Measurements from ENCODE around the gene EDAR. TPM values are rescaled to one million over a fixed set of nuclear protein-coding genes. Genes with fewer than 3 reads are reported as not detected.

EDAR gene
- polyA plus RNA-seq, 3 donors: not detected

- Histone ChIP-seq H3K4me1 (ENCODE audit: control insufficient read depth in 1 of 2, insufficient read depth in 2 of 2, low read length in 2 of 2) (no peaks in the 10 kb centered on the region), H2AFZ (ENCODE audit: insufficient read depth, low read depth, low read length, poor library complexity, severe bottlenecking) (no peak overlapping the region), H3K9me3 (replicated peaks in 1 of 2; ENCODE audit: control insufficient read depth in 1 of 2, insufficient read depth in 1 of 2, low read length in 2 of 2) (no peaks in the 10 kb centered on the region), H3K4me2 (replicated peaks; ENCODE audit: extremely low read depth, low read length, poor library complexity, severe bottlenecking) (no peak overlapping the region), H4K20me1 (ENCODE audit: insufficient read depth, low read length) (no peaks in the 10 kb centered on the region), H3K79me2 (ENCODE audit: insufficient read depth, low read length) (no peaks in the 10 kb centered on the region), H3K9ac (ENCODE audit: insufficient read depth, low read length, poor library complexity, severe bottlenecking) (no peak overlapping the region), H3K27me3 (ENCODE audit: control insufficient read depth in 2 of 2, insufficient read depth in 2 of 2, low read length in 2 of 2) (no peaks in the 10 kb centered on the region), H3K36me3 (replicated peaks in 1 of 2; ENCODE audit: control insufficient read depth in 1 of 2, insufficient read depth in 2 of 2, low read length in 2 of 2) (no peaks in the 10 kb centered on the region), H3K27ac (ENCODE audit: low read depth in 1 of 2, low read length in 2 of 2) (no peak overlapping the region), H3K4me3 (replicated peaks in 1 of 3; ENCODE audit: low read depth in 2 of 3, low read length in 3 of 3) (no peak overlapping the region)
- peaks cover 0 to 2% (median 0%) of the 10 kb centered on the region in 7 donors for H3K9me3 Mint-ChIP-seq
- H3K36me3 Mint-ChIP-seq: no peaks in the 10 kb centered on the region
- TF ChIP-seq CTCF (IDR thresholded peaks at IDR 0.05): no peak
- WGBS (ENCODE audit: insufficient coverage): 97% methylated on average over 9 of the region's 12 CpGs
- H3K27ac Mint-ChIP-seq: no peak overlapping the region
- H3K4me1 Mint-ChIP-seq: no peaks in the 10 kb centered on the region
- H3K4me3 Mint-ChIP-seq: no peak overlapping the region
- H3K27me3 Mint-ChIP-seq (ENCODE audit: low read depth in 3 of 3): peaks cover 0 to 5% (median 3%) of the 10 kb centered on the region in 3 donors
- DNase-seq: no peak
- intact Hi-C loops (cut with micrococcal nuclease): loop anchor here in 1 of 2 donors (10.0 kb wide), 1 partner anchor 582 kb away; no protein-coding TSS in a partner anchor
Measured at GRCh38 chr2:108923019-108923700, 65.9 kb downstream of the EDAR start.

GRCh38 chr2:108922141-108922915, 66.7 kb downstream of the EDAR start:
- Histone ChIP-seq H2AFZ (ENCODE audit: insufficient read depth, low read depth, low read length, poor library complexity, severe bottlenecking) (no peak overlapping the region), H3K4me1 (ENCODE audit: control insufficient read depth in 1 of 2, insufficient read depth in 2 of 2, low read length in 2 of 2) (no peaks in the 10 kb centered on the region), H3K4me2 (replicated peaks; ENCODE audit: extremely low read depth, low read length, poor library complexity, severe bottlenecking) (no peak overlapping the region), H3K27ac (ENCODE audit: low read depth in 1 of 2, low read length in 2 of 2) (no peak overlapping the region), H3K4me3 (replicated peaks in 1 of 3; ENCODE audit: low read depth in 2 of 3, low read length in 3 of 3) (no peak overlapping the region), H3K79me2 (ENCODE audit: insufficient read depth, low read length) (no peaks in the 10 kb centered on the region), H3K36me3 (replicated peaks in 1 of 2; ENCODE audit: control insufficient read depth in 1 of 2, insufficient read depth in 2 of 2, low read length in 2 of 2) (no peaks in the 10 kb centered on the region), H3K27me3 (ENCODE audit: control insufficient read depth in 2 of 2, insufficient read depth in 2 of 2, low read length in 2 of 2) (no peaks in the 10 kb centered on the region), H3K9ac (ENCODE audit: insufficient read depth, low read length, poor library complexity, severe bottlenecking) (no peak overlapping the region), H4K20me1 (ENCODE audit: insufficient read depth, low read length) (no peaks in the 10 kb centered on the region), H3K9me3 (replicated peaks in 1 of 2; ENCODE audit: control insufficient read depth in 1 of 2, insufficient read depth in 1 of 2, low read length in 2 of 2) (no peaks in the 10 kb centered on the region)
- Mint-ChIP-seq H3K4me3 (no peak overlapping the region), H3K27me3 (ENCODE audit: low read depth in 3 of 3) (peaks cover 0 to 5% (median 3%) of the 10 kb centered on the region in 3 donors), H3K27ac (no peak overlapping the region), H3K9me3 (peaks cover 0 to 2% (median 0%) of the 10 kb centered on the region in 7 donors), H3K36me3 (no peaks in the 10 kb centered on the region), H3K4me1 (no peaks in the 10 kb centered on the region)
- TF ChIP-seq CTCF (IDR thresholded peaks at IDR 0.05): no peak
- DNase-seq: no peak
- WGBS (ENCODE audit: insufficient coverage): 89% methylated on average over 3 of the region's 11 CpGs
- intact Hi-C loops (cut with micrococcal nuclease): loop anchor here in 1 of 2 donors (10.0 kb wide), 1 partner anchor 582 kb away; no protein-coding TSS in a partner anchor
